ENCODE results near the gene GOLGA6B. TPM values are rescaled to one million over a fixed set of nuclear protein-coding genes. Genes with fewer than 3 reads are reported as not detected.
"Not testable (repeated sequence)": the region's sequence is repeated elsewhere in the genome, so short reads cannot be mapped to it uniquely, and the experiment has no call there.

Gene GOLGA6B
- total RNA-seq (2021) (0.22 TPM in 1 of 2 replicates, not detected in the other), Bru-seq, nascent RNA (not detected), BruChase-seq, experiment 1, labeled RNA remaining after a 2-hour chase (percentile 11 among the genes with signal in this experiment), BruChase-seq, experiment 2, labeled RNA remaining after a 6-hour chase (percentile 10 among the genes with signal in this experiment)
- long read RNA-seq, result 0 reads

- H3K36me3 ChIP-seq (ENCODE audit: low read depth); BruUV-seq (replicated peaks); H3K4me2 ChIP-seq; H3K4me1 ChIP-seq (replicated peaks; ENCODE audit: insufficient read depth); POLR2A ChIA-PET (ENCODE audit: unreplicated experiment); H2AFZ ChIP-seq; DNase-seq; H3K27me3 ChIP-seq (ENCODE audit: insufficient read depth, low read depth); CTCF ChIA-PET; H3K79me2 ChIP-seq (ENCODE audit: low read depth); H3K9me2 ChIP-seq (ENCODE audit: insufficient read depth); H3K27ac ChIP-seq; intact Hi-C loops (cut with micrococcal nuclease; ENCODE audit: unreplicated experiment); H3F3A ChIP-seq (ENCODE audit: insufficient read depth, low read depth); H3K4me3 ChIP-seq; H3K9me3 ChIP-seq (ENCODE audit: insufficient read depth, low read depth); H4K20me1 ChIP-seq (ENCODE audit: insufficient read depth): not testable (repeated sequence)
Measured at GRCh38 chr15:72654397-72654796, at the start of gene GOLGA6B. TSS of gene GOLGA6B (plus strand) at chr15:72654697. CDS start at chr15:72654738, 41 bp downstream.

- Histone ChIP-seq H3K79me2 (ENCODE audit: low read depth) (no peaks in the 10 kb centered on the region), H3K36me3 (ENCODE audit: low read depth) (no peaks in the 10 kb centered on the region), H3K27ac (no peak overlapping the region), H3K4me3 (no peak overlapping the region), H3K4me2 (no peak overlapping the region), H4K20me1 (ENCODE audit: insufficient read depth) (0 out of 2 replicates have a peak, but pooled peaks cover 4% of the 10 kb centered on the region), H3K9me3 (ENCODE audit: insufficient read depth, low read depth) (no peaks in the 10 kb centered on the region), H3K4me1 (replicated peaks; ENCODE audit: insufficient read depth) (no peaks in the 10 kb centered on the region), H2AFZ (no peak overlapping the region), H3K9me2 (ENCODE audit: insufficient read depth) (no peaks in the 10 kb centered on the region), H3F3A (ENCODE audit: insufficient read depth, low read depth) (no peaks in the 10 kb centered on the region), H3K27me3 (ENCODE audit: insufficient read depth, low read depth) (no peaks in the 10 kb centered on the region)
- DNase-seq, result no peak
- ChIA-PET CTCF (no interaction called here), POLR2A (ENCODE audit: unreplicated experiment) (no interaction called here)
- TF ChIP-seq EZH2 (IDR thresholded peaks at IDR 0.05; ENCODE audit: low read depth) (no peak), CTCF (conservative IDR thresholded peaks at IDR 0.05) (no peak)
- intact Hi-C loops (cut with micrococcal nuclease; ENCODE audit: unreplicated experiment), result loop anchor here (5.0 to 10.0 kb wide), 3 partner anchors 70 to 668 kb away; partner anchors contain the start of gene ADPGK
- no TSS peak for BruUV-seq (replicated peaks)
Measured at GRCh38 chr15:72604794-72605193, 49.7 kb upstream of the GOLGA6B start.

GRCh38 chr15:72608084-72608483 is 46.4 kb upstream of the GOLGA6B start:
- H3K36me3 ChIP-seq (ENCODE audit: low read depth); H3K4me1 ChIP-seq (replicated peaks; ENCODE audit: insufficient read depth); H3K9me2 ChIP-seq (ENCODE audit: insufficient read depth); H3K27me3 ChIP-seq (ENCODE audit: insufficient read depth, low read depth); H3K4me3 ChIP-seq; CTCF ChIA-PET; DNase-seq; H3K4me2 ChIP-seq; H4K20me1 ChIP-seq (ENCODE audit: insufficient read depth); H3K9me3 ChIP-seq (ENCODE audit: insufficient read depth, low read depth); H3K79me2 ChIP-seq (ENCODE audit: low read depth); H3F3A ChIP-seq (ENCODE audit: insufficient read depth, low read depth); BruUV-seq (replicated peaks); H2AFZ ChIP-seq; H3K27ac ChIP-seq; POLR2A ChIA-PET (ENCODE audit: unreplicated experiment): not testable (repeated sequence)
- intact Hi-C loops (cut with micrococcal nuclease; ENCODE audit: unreplicated experiment), result loop anchor here (10.0 kb wide), 2 partner anchors 67 to 177 kb away; partner anchors contain the start of gene ADPGK

- Histone ChIP-seq H3K9me3 (ENCODE audit: insufficient read depth, low read depth) (no peaks in the 10 kb centered on the region), H2AFZ (no peak overlapping the region), H3K4me3 (no peak overlapping the region), H3K27me3 (ENCODE audit: insufficient read depth, low read depth) (no peaks in the 10 kb centered on the region), H3K79me2 (ENCODE audit: low read depth) (no peaks in the 10 kb centered on the region), H3K4me1 (replicated peaks; ENCODE audit: insufficient read depth) (no peaks in the 10 kb centered on the region), H3K27ac (no peak overlapping the region), H3K36me3 (ENCODE audit: low read depth) (no peaks in the 10 kb centered on the region), H3K4me2 (no peak overlapping the region), H3K9me2 (ENCODE audit: insufficient read depth) (no peaks in the 10 kb centered on the region), H3F3A (ENCODE audit: insufficient read depth, low read depth) (no peaks in the 10 kb centered on the region), H4K20me1 (ENCODE audit: insufficient read depth) (no peaks in the 10 kb centered on the region)
- intact Hi-C loops (cut with micrococcal nuclease; ENCODE audit: unreplicated experiment), result loop anchor here (10.0 kb wide), 2 partner anchors 65 to 175 kb away; partner anchors contain the start of gene ADPGK
- TF ChIP-seq EZH2 (IDR thresholded peaks at IDR 0.05; ENCODE audit: low read depth) (no peak), CTCF (conservative IDR thresholded peaks at IDR 0.05) (no peak)
- POLR2A ChIA-PET (ENCODE audit: unreplicated experiment), result no interaction called here
- CTCF ChIA-PET, result no interaction called here
- no TSS peak for BruUV-seq (replicated peaks)
- no peak for DNase-seq
Measured at GRCh38 chr15:72609862-72610261, 44.6 kb upstream of the GOLGA6B start.

- CTCF ChIA-PET; BruUV-seq (replicated peaks); H3K9me2 ChIP-seq (ENCODE audit: insufficient read depth): not testable (repeated sequence)
Measured at GRCh38 chr15:72612324-72612723, 42.2 kb upstream of the GOLGA6B start.

More at GRCh38 chr15:72612324-72612723, 42.2 kb upstream of the GOLGA6B start:
- H3K9me3 ChIP-seq (ENCODE audit: insufficient read depth, low read depth); H3K36me3 ChIP-seq (ENCODE audit: low read depth); H3K79me2 ChIP-seq (ENCODE audit: low read depth); H3K27me3 ChIP-seq (ENCODE audit: insufficient read depth, low read depth); H4K20me1 ChIP-seq (ENCODE audit: insufficient read depth); intact Hi-C loops (cut with micrococcal nuclease; ENCODE audit: unreplicated experiment); H3K4me1 ChIP-seq (replicated peaks; ENCODE audit: insufficient read depth); H3K4me2 ChIP-seq; POLR2A ChIA-PET (ENCODE audit: unreplicated experiment); DNase-seq; H3K4me3 ChIP-seq; H2AFZ ChIP-seq; H3K27ac ChIP-seq; H3F3A ChIP-seq (ENCODE audit: insufficient read depth, low read depth): not testable (repeated sequence)

Measured in PC-9 (cell line).